IMR-90 (cell line): ENCODE measurements around the gene DPPA3.

Experiments used
- RCOR1 ChIP-seq: IDR thresholded peaks from 2 replicates; pipeline ENCODE4 v1.6.1; 2012; ENCODE audit warnings: mild to moderate bottlenecking, low read length, improper control_type of control experiment; ENCODE audit not compliant: insufficient replicate concordance
- RFX5 ChIP-seq: IDR thresholded peaks from 2 replicates; pipeline ENCODE4 v1.8.0; 2012; ENCODE audit warnings: low read depth, mild to moderate bottlenecking, low read length, moderate library complexity
- TF ChIP-seq, protein P1 (sequence below): conservative IDR thresholded peaks from 2 replicates; pipeline ENCODE4 v1.5.1; 2012; ENCODE audit warnings: mild to moderate bottlenecking, low read depth, low read length, improper control_type of control experiment

DNA sequence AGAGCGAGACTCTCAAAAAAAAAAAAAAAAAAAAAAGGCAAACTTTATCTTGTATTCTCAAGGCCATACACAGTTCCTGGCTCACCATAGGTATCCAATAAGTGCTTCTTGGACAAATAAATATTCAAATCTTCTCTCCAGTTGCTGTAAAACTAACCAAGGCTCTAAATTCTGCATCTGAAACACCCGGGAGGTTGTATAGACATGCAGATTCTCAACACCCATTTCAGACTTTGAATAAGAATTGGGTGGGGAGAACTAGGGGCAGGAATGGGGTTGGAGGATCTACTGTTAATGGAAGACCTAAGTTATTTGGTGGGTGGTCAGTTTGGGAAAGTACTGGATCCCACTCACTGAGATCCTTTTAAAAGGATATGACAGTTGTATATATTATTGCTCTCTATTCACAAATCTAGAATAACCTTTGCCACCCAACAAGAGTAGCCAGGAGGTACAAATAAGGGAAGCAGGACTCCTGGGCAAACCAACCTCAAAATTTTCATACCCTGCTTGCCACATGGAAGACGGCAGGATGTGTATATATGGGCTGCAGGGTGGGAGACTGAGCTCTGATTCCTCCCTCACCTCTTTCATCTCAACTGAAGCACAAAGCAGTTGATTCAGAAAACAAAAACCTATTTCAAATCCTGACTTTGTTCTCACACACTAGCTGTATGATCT is 16.5 kb upstream of the DPPA3 start:
- TF ChIP-seq RCOR1 (no peak), RFX5 (no peak)
- TF ChIP-seq, protein P1, sequence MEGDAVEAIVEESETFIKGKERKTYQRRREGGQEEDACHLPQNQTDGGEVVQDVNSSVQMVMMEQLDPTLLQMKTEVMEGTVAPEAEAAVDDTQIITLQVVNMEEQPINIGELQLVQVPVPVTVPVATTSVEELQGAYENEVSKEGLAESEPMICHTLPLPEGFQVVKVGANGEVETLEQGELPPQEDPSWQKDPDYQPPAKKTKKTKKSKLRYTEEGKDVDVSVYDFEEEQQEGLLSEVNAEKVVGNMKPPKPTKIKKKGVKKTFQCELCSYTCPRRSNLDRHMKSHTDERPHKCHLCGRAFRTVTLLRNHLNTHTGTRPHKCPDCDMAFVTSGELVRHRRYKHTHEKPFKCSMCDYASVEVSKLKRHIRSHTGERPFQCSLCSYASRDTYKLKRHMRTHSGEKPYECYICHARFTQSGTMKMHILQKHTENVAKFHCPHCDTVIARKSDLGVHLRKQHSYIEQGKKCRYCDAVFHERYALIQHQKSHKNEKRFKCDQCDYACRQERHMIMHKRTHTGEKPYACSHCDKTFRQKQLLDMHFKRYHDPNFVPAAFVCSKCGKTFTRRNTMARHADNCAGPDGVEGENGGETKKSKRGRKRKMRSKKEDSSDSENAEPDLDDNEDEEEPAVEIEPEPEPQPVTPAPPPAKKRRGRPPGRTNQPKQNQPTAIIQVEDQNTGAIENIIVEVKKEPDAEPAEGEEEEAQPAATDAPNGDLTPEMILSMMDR = no peak
